GM13976 (cell line): ENCODE data around the gene TIAL1.

Experiments used
- DNase-seq: peaks from one replicate; pipeline ENCODE4 v3.0.0; 2012; ENCODE audit warnings: low spot score
- CTCF ChIP-seq: IDR thresholded peaks from 2 replicates; pipeline ENCODE4 v1.5.1; 2012; ENCODE audit warnings: borderline replicate concordance, mild to moderate bottlenecking; ENCODE audit not compliant: insufficient read depth; ENCODE audit errors: extremely low read depth, missing control alignments, control extremely low read depth
- in situ Hi-C: fragments of 300-500 bp; cut with MboI; formaldehyde crosslinking; loops from one replicate; pipeline ENCODE4 v1.12.0; 2022; ENCODE audit warnings: low sequenced_read_pairs, mixed read lengths, inconsistent platforms; ENCODE audit not compliant: unreplicated experiment

Gene TIAL1

GRCh38 chr10:119598397-119598796 is 1.6 kb upstream of the TIAL1 start:
- in situ Hi-C loops, result no loop called here

GRCh38 chr10:119597405-119598186 is 832 bp upstream of the TIAL1 start:
- in situ Hi-C loops, result no loop called here
- peak; percentile 46 for DNase-seq
- TF ChIP-seq CTCF, result no peak

More at GRCh38 chr10:119598397-119598796, 1.6 kb upstream of the TIAL1 start:
- no peak for DNase-seq
- TF ChIP-seq CTCF, result no peak

- in situ Hi-C loops, result no loop called here
- no peak for TF ChIP-seq CTCF
- DNase-seq, result peak; percentile 63
Observed at GRCh38 chr10:119595676-119596515, 868 bp downstream of the TIAL1 start.

GRCh38 chr10:119595134-119595675 is 1.6 kb downstream of the TIAL1 start:
- in situ Hi-C loops, result no loop called here
- DNase-seq, result no peak

GRCh38 chr10:119588071-119588470 is 8.7 kb downstream of the TIAL1 start:
- no peak for DNase-seq
- in situ Hi-C loops, result no loop called here
- no peak for TF ChIP-seq CTCF

More at GRCh38 chr10:119595134-119595675, 1.6 kb downstream of the TIAL1 start:
- no peak for TF ChIP-seq CTCF

- no peak for DNase-seq
- no peak for TF ChIP-seq CTCF
- in situ Hi-C loops, result no loop called here
Observed at GRCh38 chr10:119578355-119578754, 18.4 kb downstream of the TIAL1 start.
